OCI-LY1 (cell line): ENCODE results near the gene NRIP1.

Experiments
- H2AFZ ChIP-seq: fragments of 200-600 bp; sonication (generic), shearing (Covaris generic); 2 replicates; pipeline ENCODE4 v1.6.0; 2014; ENCODE audit warnings: antibody characterized with exemption, mild to moderate bottlenecking, low read length
- H3F3A ChIP-seq: fragments of 200-600 bp; sonication (generic), shearing (Covaris generic); 2 replicates; pipeline ENCODE4 v1.6.0; 2014; ENCODE audit warnings: mild to moderate bottlenecking, antibody characterized with exemption, low read length, moderate library complexity; ENCODE audit not compliant: insufficient read depth
- H3K27ac ChIP-seq: fragments of 200-600 bp; sonication (generic); 2 replicates; pipeline ENCODE4 v1.5.1; 2014; ENCODE audit warnings: low read length, mixed run types, mild to moderate bottlenecking, low read depth; ENCODE audit not compliant: poor library complexity, severe bottlenecking
- H3K27me3 ChIP-seq: fragments of 200-600 bp; sonication (generic); 2 replicates; pipeline ENCODE4 v1.6.0; 2014; ENCODE audit warnings: antibody characterized with exemption, mild to moderate bottlenecking, low read length, moderate library complexity; ENCODE audit not compliant: insufficient read depth
- H3K36me3 ChIP-seq: fragments of 200-600 bp; sonication (generic); 2 replicates; pipeline ENCODE4 v1.6.1; 2014; ENCODE audit warnings: mild to moderate bottlenecking, antibody characterized with exemption, low read length, moderate library complexity, mixed read lengths; ENCODE audit not compliant: insufficient read depth
- H3K4me1 ChIP-seq: fragments of 200-600 bp; sonication (generic); 2 replicates; pipeline ENCODE4 v1.5.1; 2014; ENCODE audit warnings: mild to moderate bottlenecking, low read length, moderate library complexity; ENCODE audit not compliant: insufficient read depth, severe bottlenecking
- H3K4me2 ChIP-seq: fragments of 200-600 bp; sonication (generic), shearing (Covaris generic); 2 replicates; pipeline ENCODE4 v1.6.1; 2014; ENCODE audit warnings: low read length
- H3K4me3 ChIP-seq: fragments of 200-600 bp; sonication (generic); 2 replicates; pipeline ENCODE4 v1.5.1; 2014; ENCODE audit warnings: low read length, low read depth, mild to moderate bottlenecking, mixed read lengths; ENCODE audit not compliant: poor library complexity, severe bottlenecking
- H3K79me2 ChIP-seq: fragments of 200-600 bp; shearing (Covaris generic); 2 replicates; pipeline ENCODE4 v1.6.1; 2016; ENCODE audit warnings: mixed run types, low read length, mixed read lengths; ENCODE audit not compliant: insufficient read depth
- H3K9ac ChIP-seq: fragments of 200-600 bp; sonication (generic), shearing (Covaris generic); 2 replicates; pipeline ENCODE4 v1.6.1; 2014; ENCODE audit warnings: mild to moderate bottlenecking, low read length, mixed read lengths
- H3K9me2 ChIP-seq: fragments of 200-600 bp; sonication (generic), shearing (Covaris generic); 2 replicates; pipeline ENCODE4 v1.6.1; 2014; ENCODE audit warnings: low read depth, mild to moderate bottlenecking, low read length, mixed read lengths
- H3K9me3 ChIP-seq: fragments of 200-600 bp; shearing (Covaris generic); 2 replicates; pipeline ENCODE4 v1.6.1; 2014; ENCODE audit warnings: low read length, mixed read lengths
- H4K20me1 ChIP-seq: fragments of 200-600 bp; sonication (generic), shearing (Covaris generic); 2 replicates; pipeline ENCODE4 v1.6.0; 2016; ENCODE audit warnings: mild to moderate bottlenecking, low read length; ENCODE audit not compliant: insufficient read depth
- CTCF ChIP-seq: fragments of 200-600 bp; sonication (generic), shearing (Covaris generic); IDR thresholded peaks from 2 replicates; pipeline ENCODE4 v1.5.1; 2017; ENCODE audit warnings: mild to moderate bottlenecking, antibody characterized with exemption, low read length, moderate library complexity, mixed read lengths
- EZH2 ChIP-seq: fragments of 200-600 bp; sonication (generic), shearing (Covaris generic); IDR thresholded peaks from 2 replicates; pipeline ENCODE4 v1.8.0; 2017; ENCODE audit warnings: borderline replicate concordance, mixed run types, mild to moderate bottlenecking, antibody characterized with exemption, low read length, moderate library complexity, mixed read lengths

Gene NRIP1

GRCh38 chr21:14956807-14957206 lies 108.0 kb downstream of the NRIP1 start:
- Histone ChIP-seq H4K20me1 (no peaks in the 10 kb centered on the region), H3K36me3 (no peaks in the 10 kb centered on the region), H3K79me2 (no peaks in the 10 kb centered on the region), H3F3A (no peaks in the 10 kb centered on the region), H2AFZ (no peak overlapping the region), H3K4me2 (no peak overlapping the region), H3K27ac (no peak overlapping the region), H3K9ac (no peak overlapping the region), H3K9me3 (no peaks in the 10 kb centered on the region), H3K4me1 (no peaks in the 10 kb centered on the region), H3K27me3 (no peaks in the 10 kb centered on the region), H3K9me2 (no peaks in the 10 kb centered on the region), H3K4me3 (no peak overlapping the region)
- no peak for TF ChIP-seq EZH2
- TF ChIP-seq CTCF = no peak

GRCh38 chr21:14955936-14956520 lies 108.8 kb downstream of the NRIP1 start:
- H3K36me3 ChIP-seq = no peaks in the 10 kb centered on the region
- no peaks in the 10 kb centered on the region for H3K79me2 ChIP-seq
- no peaks in the 10 kb centered on the region for H3K4me1 ChIP-seq
- H2AFZ ChIP-seq = no peak overlapping the region
- no peaks in the 10 kb centered on the region for H3K27me3 ChIP-seq
- H3K4me2 ChIP-seq = no peak overlapping the region
- no peak overlapping the region for H3K4me3 ChIP-seq
- no peaks in the 10 kb centered on the region for H3K9me3 ChIP-seq
- TF ChIP-seq EZH2 (no peak), CTCF (no peak)
- no peak overlapping the region for H3K27ac ChIP-seq
- no peaks in the 10 kb centered on the region for H3K9me2 ChIP-seq
- H3F3A ChIP-seq = no peaks in the 10 kb centered on the region
- no peak overlapping the region for H3K9ac ChIP-seq
- H4K20me1 ChIP-seq = no peaks in the 10 kb centered on the region

- Histone ChIP-seq H4K20me1 (no peaks in the 10 kb centered on the region), H3K79me2 (no peaks in the 10 kb centered on the region), H3K4me2 (no peak overlapping the region), H3K9ac (no peak overlapping the region), H3K4me1 (no peaks in the 10 kb centered on the region), H2AFZ (no peak overlapping the region), H3K9me3 (no peaks in the 10 kb centered on the region), H3F3A (no peaks in the 10 kb centered on the region), H3K4me3 (no peak overlapping the region), H3K36me3 (no peaks in the 10 kb centered on the region), H3K27me3 (no peaks in the 10 kb centered on the region), H3K9me2 (no peaks in the 10 kb centered on the region), H3K27ac (no peak overlapping the region)
- no peak for TF ChIP-seq EZH2
- no peak for TF ChIP-seq CTCF
Observed at GRCh38 chr21:14952916-14953315, 111.9 kb downstream of the NRIP1 start.
